HG02798 (cell line): ENCODE data around the gene UBR3.
A peak's percentile ranks its signal among the peaks of the same experiment; 100 is the strongest.
"Not testable (repeated sequence)": the region's sequence is repeated elsewhere in the genome, so short reads cannot be mapped to it uniquely, and the experiment has no call there.

ENCODE experiments used
- ATAC-seq: cut with Tn5 transposase; IDR thresholded peaks from one replicate; pipeline ENCODE4 v1.9.1; 2021; ENCODE audit warnings: mild to moderate bottlenecking; ENCODE audit not compliant: unreplicated experiment, poor library complexity

Gene UBR3

GRCh38 chr2:169822785-169823392, 4.4 kb upstream of the UBR3 start:
- ATAC-seq: no peak

- no peak for ATAC-seq
Observed at GRCh38 chr2:169823996-169824372, 3.3 kb upstream of the UBR3 start.

- ATAC-seq: peak; percentile 71
Observed at GRCh38 chr2:169824373-169825333, 2.6 kb upstream of the UBR3 start, which contains the start of gene METTL5. Gene METTL5, minus strand, starts transcription at chr2:169824905. Its CDS starts 308 bp downstream, at chr2:169824597.

- ATAC-seq: peak; percentile 28
Observed at GRCh38 chr2:169828141-169828811, 1.0 kb downstream of the UBR3 start.

GRCh38 chr2:169834401-169834800, 7.1 kb downstream of the UBR3 start:
- no peak for ATAC-seq

- no peak for ATAC-seq
Observed at GRCh38 chr2:169838743-169839489, 11.7 kb downstream of the UBR3 start.

- ATAC-seq: no peak
Observed at GRCh38 chr2:169839954-169840746, 12.9 kb downstream of the UBR3 start.

GRCh38 chr2:169840747-169841142, 13.5 kb downstream of the UBR3 start:
- ATAC-seq: no peak

GRCh38 chr2:169841625-169842024, 14.4 kb downstream of the UBR3 start:
- not testable (repeated sequence) for ATAC-seq

GRCh38 chr2:169845016-169845415, 17.8 kb downstream of the UBR3 start:
- no peak for ATAC-seq

- not testable (repeated sequence) for ATAC-seq
Observed at GRCh38 chr2:169848959-169849693, 21.9 kb downstream of the UBR3 start.

GRCh38 chr2:169849710-169850109, 22.5 kb downstream of the UBR3 start:
- ATAC-seq: no peak

- no peak for ATAC-seq
Observed at GRCh38 chr2:169853041-169853668, 25.9 kb downstream of the UBR3 start.

GRCh38 chr2:169855281-169856258, 28.3 kb downstream of the UBR3 start:
- not testable (repeated sequence) for ATAC-seq

- ATAC-seq: no peak
Observed at GRCh38 chr2:169859423-169859822, 32.2 kb downstream of the UBR3 start.

- ATAC-seq: no peak
Observed at GRCh38 chr2:169860149-169860548, 32.9 kb downstream of the UBR3 start.

GRCh38 chr2:169862816-169863215, 35.6 kb downstream of the UBR3 start:
- no peak for ATAC-seq
